ENCODE data around the gene GREB1. TPM values are rescaled to one million over a fixed set of nuclear protein-coding genes. Genes with fewer than 3 reads are reported as not detected.

Gene GREB1
- total and polyA plus RNA-seq, 2 of the 13 experiments (the other 11 are each of a cell fraction or from before 2014, with no cell fraction given), result 31.3 to 61.2 TPM

- H3K27ac ChIP-seq (ENCODE audit: extremely low read length, insufficient read depth, low read length), result no peak overlapping the region
- peaks cover 22% of the 10 kb centered on the region for H3K4me1 ChIP-seq (ENCODE audit: insufficient read depth, low read length)
- DNase-seq (ENCODE audit: low spot score), result no peak
- no peak for ATAC-seq
- H3K27me3 ChIP-seq (ENCODE audit: control insufficient read depth in 1 of 2, insufficient read depth in 2 of 2, low read length in 2 of 2), result no peaks in the 10 kb centered on the region
- H3K36me3 ChIP-seq (replicated peaks in 1 of 2; ENCODE audit: control insufficient read depth in 1 of 2, insufficient read depth in 2 of 2, low read length in 2 of 2), result peaks cover 54 to 84% of the 10 kb centered on the region in 2 experiments
- ChIA-PET CTCF (ENCODE audit: low intra/inter-chr PET ratio, low total read pairs) (no interaction called here), POLR2A (no interaction called here)
- H3K9me3 ChIP-seq (ENCODE audit: low read length), result no peaks in the 10 kb centered on the region
- WGBS (ENCODE audit: low lambda C conversion rate), result 92% methylated on average over 10 of the region's 10 CpGs
- H3K9ac ChIP-seq (ENCODE audit: insufficient read depth, low read depth, low read length), result no peak overlapping the region
- no peak for FAIRE-seq
- no peaks in the 10 kb centered on the region for H3K79me2 ChIP-seq (ENCODE audit: insufficient read depth, low read length)
- no TSS peak for BruUV-seq (replicated peaks)
- in situ Hi-C loops (cut with HindIII; ENCODE audit: extremely low pct_ligation_motif_present, low pct_unique_long_range_greater_than_20kb), result loop anchor here (5.0 to 10.0 kb wide), 2 partner anchors 103 to 445 kb away; a partner anchor contains a TSS
- no peak overlapping the region for H3K4me3 ChIP-seq (replicated peaks in 1 of 3; ENCODE audit: insufficient read depth in 1 of 3, low read depth in 2 of 3, low read length in 3 of 3)
- intact Hi-C loops (cut with micrococcal nuclease; ENCODE audit: unreplicated experiment), result loop anchor here (5.0 to 10.0 kb wide), 2 partner anchors 105 to 448 kb away; a partner anchor contains a TSS
- H2AFZ ChIP-seq (ENCODE audit: low read length), result no peak overlapping the region
- H3K4me2 ChIP-seq (ENCODE audit: low read depth, low read length), result no peak overlapping the region
- H4K20me1 ChIP-seq (ENCODE audit: insufficient read depth, low read length), result peaks cover 10% of the 10 kb centered on the region; the same call in 1 of the 2 replicates
- TF ChIP-seq, protein P1, sequence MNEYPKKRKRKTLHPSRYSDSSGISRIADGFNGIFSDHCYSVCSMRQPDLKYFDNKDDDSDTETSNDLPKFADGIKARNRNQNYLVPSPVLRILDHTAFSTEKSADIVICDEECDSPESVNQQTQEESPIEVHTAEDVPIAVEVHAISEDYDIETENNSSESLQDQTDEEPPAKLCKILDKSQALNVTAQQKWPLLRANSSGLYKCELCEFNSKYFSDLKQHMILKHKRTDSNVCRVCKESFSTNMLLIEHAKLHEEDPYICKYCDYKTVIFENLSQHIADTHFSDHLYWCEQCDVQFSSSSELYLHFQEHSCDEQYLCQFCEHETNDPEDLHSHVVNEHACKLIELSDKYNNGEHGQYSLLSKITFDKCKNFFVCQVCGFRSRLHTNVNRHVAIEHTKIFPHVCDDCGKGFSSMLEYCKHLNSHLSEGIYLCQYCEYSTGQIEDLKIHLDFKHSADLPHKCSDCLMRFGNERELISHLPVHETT (CRISPR knock-in tag; conservative IDR thresholded peaks at IDR 0.05), result no peak
- TF ChIP-seq RBM22 (optimal IDR thresholded peaks at IDR 0.05; ENCODE audit: low read length), result peak; percentile 96
- TF ChIP-seq THYN1 (CRISPR knock-in tag; IDR thresholded peaks at IDR 0.05; ENCODE audit: borderline replicate concordance, low read depth), result no peak
- TF ChIP-seq POLR2AphosphoS5 (IDR thresholded peaks at IDR 0.05; ENCODE audit: low read depth, low read length), result peak; percentile 4
- TF ChIP-seq, protein P2, sequence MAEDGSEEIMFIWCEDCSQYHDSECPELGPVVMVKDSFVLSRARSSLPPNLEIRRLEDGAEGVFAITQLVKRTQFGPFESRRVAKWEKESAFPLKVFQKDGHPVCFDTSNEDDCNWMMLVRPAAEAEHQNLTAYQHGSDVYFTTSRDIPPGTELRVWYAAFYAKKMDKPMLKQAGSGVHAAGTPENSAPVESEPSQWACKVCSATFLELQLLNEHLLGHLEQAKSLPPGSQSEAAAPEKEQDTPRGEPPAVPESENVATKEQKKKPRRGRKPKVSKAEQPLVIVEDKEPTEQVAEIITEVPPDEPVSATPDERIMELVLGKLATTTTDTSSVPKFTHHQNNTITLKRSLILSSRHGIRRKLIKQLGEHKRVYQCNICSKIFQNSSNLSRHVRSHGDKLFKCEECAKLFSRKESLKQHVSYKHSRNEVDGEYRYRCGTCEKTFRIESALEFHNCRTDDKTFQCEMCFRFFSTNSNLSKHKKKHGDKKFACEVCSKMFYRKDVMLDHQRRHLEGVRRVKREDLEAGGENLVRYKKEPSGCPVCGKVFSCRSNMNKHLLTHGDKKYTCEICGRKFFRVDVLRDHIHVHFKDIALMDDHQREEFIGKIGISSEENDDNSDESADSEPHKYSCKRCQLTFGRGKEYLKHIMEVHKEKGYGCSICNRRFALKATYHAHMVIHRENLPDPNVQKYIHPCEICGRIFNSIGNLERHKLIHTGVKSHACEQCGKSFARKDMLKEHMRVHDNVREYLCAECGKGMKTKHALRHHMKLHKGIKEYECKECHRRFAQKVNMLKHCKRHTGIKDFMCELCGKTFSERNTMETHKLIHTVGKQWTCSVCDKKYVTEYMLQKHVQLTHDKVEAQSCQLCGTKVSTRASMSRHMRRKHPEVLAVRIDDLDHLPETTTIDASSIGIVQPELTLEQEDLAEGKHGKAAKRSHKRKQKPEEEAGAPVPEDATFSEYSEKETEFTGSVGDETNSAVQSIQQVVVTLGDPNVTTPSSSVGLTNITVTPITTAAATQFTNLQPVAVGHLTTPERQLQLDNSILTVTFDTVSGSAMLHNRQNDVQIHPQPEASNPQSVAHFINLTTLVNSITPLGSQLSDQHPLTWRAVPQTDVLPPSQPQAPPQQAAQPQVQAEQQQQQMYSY (CRISPR knock-in tag; IDR thresholded peaks at IDR 0.05), result no peak
- TF ChIP-seq, protein P3, sequence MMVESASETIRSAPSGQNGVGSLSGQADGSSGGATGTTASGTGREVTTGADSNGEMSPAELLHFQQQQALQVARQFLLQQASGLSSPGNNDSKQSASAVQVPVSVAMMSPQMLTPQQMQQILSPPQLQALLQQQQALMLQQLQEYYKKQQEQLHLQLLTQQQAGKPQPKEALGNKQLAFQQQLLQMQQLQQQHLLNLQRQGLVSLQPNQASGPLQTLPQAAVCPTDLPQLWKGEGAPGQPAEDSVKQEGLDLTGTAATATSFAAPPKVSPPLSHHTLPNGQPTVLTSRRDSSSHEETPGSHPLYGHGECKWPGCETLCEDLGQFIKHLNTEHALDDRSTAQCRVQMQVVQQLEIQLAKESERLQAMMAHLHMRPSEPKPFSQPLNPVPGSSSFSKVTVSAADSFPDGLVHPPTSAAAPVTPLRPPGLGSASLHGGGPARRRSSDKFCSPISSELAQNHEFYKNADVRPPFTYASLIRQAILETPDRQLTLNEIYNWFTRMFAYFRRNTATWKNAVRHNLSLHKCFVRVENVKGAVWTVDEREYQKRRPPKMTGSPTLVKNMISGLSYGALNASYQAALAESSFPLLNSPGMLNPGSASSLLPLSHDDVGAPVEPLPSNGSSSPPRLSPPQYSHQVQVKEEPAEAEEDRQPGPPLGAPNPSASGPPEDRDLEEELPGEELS (CRISPR knock-in tag; IDR thresholded peaks at IDR 0.05), result no peak
- TF ChIP-seq KAT8 (CRISPR knock-in tag; IDR thresholded peaks at IDR 0.05), result no peak
- no peak for TF ChIP-seq NFKB2 (CRISPR knock-in tag; IDR thresholded peaks at IDR 0.05; ENCODE audit: borderline replicate concordance)
- peak; percentile 64 for TF ChIP-seq MNT (IDR thresholded peaks at IDR 0.05)
- peak; percentile 22; the same call in 1 of the 2 replicates for TF ChIP-seq FOXK2 (IDR thresholded peaks at IDR 0.05)
Observed at GRCh38 chr2:11579867-11580659, 46.2 kb downstream of the GREB1 start.

All from HepG2 (cell line).